IMR-90 (cell line): Measurements from ENCODE around the gene BSND.

ENCODE experiments used
- FOS ChIP-seq: fragments of 150-350 bp; IDR thresholded peaks from 2 replicates; pipeline ENCODE4 v1.6.1; 2016; ENCODE audit warnings: low read depth, low read length
- MAZ ChIP-seq: IDR thresholded peaks from 2 replicates; pipeline ENCODE4 v1.6.1; 2012; ENCODE audit warnings: low read depth, mild to moderate bottlenecking, low read length, improper control_type of control experiment, moderate library complexity, borderline replicate concordance
- MXI1 ChIP-seq: IDR thresholded peaks from 2 replicates; pipeline ENCODE4 v1.6.1; 2012; ENCODE audit warnings: low read depth, mild to moderate bottlenecking, low read length, moderate library complexity, borderline replicate concordance
- POLR2A ChIP-seq: IDR thresholded peaks from 2 replicates; pipeline ENCODE4 v1.6.1; 2012; ENCODE audit warnings: mild to moderate bottlenecking, low read depth, low read length
- RAD21 ChIP-seq: IDR thresholded peaks from 2 replicates; pipeline ENCODE4 v1.6.1; 2012; ENCODE audit warnings: low read length, improper control_type of control experiment
- RCOR1 ChIP-seq: IDR thresholded peaks from 2 replicates; pipeline ENCODE4 v1.6.1; 2012; ENCODE audit warnings: mild to moderate bottlenecking, low read length, improper control_type of control experiment; ENCODE audit not compliant: insufficient replicate concordance
- RFX5 ChIP-seq: IDR thresholded peaks from 2 replicates; pipeline ENCODE4 v1.8.0; 2012; ENCODE audit warnings: low read depth, mild to moderate bottlenecking, low read length, moderate library complexity
- SMC3 ChIP-seq: fragments of 150-350 bp; IDR thresholded peaks from 2 replicates; pipeline ENCODE4 v1.6.1; 2016; ENCODE audit warnings: low read depth, mild to moderate bottlenecking, antibody characterized with exemption, low read length, moderate library complexity
- TF ChIP-seq, protein P1 (sequence below): conservative IDR thresholded peaks from 2 replicates; pipeline ENCODE4 v1.5.1; 2012; ENCODE audit warnings: mild to moderate bottlenecking, low read depth, low read length, improper control_type of control experiment
- TF ChIP-seq, protein P2 (sequence below): fragments of 150-350 bp; IDR thresholded peaks from 2 replicates; pipeline ENCODE4 v1.6.1; 2017; ENCODE audit warnings: mild to moderate bottlenecking, antibody characterized with exemption, low read length, low read depth
- TF ChIP-seq, protein P3 (sequence below): fragments of 150-350 bp; IDR thresholded peaks from 2 replicates; pipeline ENCODE4 v1.6.1; 2016; ENCODE audit warnings: low read depth, mild to moderate bottlenecking, low read length, moderate library complexity, borderline replicate concordance

DNA sequence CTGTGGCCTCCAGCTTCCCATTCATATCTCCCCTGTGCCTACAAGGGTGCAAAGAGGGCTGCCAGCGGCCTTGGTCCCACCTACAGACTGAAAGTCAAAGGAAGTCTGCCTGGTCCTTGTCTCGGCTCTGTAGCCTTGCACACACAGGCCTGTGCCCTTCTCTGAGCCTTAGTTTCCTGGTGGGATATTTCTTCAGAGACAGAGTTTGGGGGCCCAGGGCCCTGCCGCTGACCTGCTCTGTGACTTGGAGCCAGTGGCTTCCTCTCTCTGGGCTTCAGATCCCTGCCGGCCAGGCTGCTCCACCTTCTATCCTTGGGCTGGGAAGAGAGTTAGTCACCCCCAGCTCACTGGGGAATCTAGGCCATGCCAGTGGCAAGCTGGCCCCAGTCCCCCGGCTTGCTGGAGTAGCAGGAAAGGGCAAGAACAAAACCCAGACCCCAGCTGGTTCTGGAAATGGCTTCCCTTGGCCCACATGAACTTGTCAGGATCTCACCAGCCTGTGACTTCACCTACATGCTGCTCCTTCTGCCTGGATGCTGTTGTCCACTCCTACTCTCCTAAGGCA lies 19.3 kb upstream of the BSND start:
- TF ChIP-seq RAD21: no peak
- TF ChIP-seq, protein P1, sequence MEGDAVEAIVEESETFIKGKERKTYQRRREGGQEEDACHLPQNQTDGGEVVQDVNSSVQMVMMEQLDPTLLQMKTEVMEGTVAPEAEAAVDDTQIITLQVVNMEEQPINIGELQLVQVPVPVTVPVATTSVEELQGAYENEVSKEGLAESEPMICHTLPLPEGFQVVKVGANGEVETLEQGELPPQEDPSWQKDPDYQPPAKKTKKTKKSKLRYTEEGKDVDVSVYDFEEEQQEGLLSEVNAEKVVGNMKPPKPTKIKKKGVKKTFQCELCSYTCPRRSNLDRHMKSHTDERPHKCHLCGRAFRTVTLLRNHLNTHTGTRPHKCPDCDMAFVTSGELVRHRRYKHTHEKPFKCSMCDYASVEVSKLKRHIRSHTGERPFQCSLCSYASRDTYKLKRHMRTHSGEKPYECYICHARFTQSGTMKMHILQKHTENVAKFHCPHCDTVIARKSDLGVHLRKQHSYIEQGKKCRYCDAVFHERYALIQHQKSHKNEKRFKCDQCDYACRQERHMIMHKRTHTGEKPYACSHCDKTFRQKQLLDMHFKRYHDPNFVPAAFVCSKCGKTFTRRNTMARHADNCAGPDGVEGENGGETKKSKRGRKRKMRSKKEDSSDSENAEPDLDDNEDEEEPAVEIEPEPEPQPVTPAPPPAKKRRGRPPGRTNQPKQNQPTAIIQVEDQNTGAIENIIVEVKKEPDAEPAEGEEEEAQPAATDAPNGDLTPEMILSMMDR: no peak
- TF ChIP-seq SMC3: no peak
- TF ChIP-seq POLR2A: no peak
- no peak for TF ChIP-seq RCOR1
- TF ChIP-seq MXI1: no peak
- TF ChIP-seq, protein P2, sequence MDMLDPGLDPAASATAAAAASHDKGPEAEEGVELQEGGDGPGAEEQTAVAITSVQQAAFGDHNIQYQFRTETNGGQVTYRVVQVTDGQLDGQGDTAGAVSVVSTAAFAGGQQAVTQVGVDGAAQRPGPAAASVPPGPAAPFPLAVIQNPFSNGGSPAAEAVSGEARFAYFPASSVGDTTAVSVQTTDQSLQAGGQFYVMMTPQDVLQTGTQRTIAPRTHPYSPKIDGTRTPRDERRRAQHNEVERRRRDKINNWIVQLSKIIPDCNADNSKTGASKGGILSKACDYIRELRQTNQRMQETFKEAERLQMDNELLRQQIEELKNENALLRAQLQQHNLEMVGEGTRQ: no peak
- no peak for TF ChIP-seq MAZ
- TF ChIP-seq RFX5: no peak
- TF ChIP-seq, protein P3, sequence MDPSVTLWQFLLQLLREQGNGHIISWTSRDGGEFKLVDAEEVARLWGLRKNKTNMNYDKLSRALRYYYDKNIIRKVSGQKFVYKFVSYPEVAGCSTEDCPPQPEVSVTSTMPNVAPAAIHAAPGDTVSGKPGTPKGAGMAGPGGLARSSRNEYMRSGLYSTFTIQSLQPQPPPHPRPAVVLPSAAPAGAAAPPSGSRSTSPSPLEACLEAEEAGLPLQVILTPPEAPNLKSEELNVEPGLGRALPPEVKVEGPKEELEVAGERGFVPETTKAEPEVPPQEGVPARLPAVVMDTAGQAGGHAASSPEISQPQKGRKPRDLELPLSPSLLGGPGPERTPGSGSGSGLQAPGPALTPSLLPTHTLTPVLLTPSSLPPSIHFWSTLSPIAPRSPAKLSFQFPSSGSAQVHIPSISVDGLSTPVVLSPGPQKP: no peak
- no peak for TF ChIP-seq FOS
